ENCODE data around the gene ATE1.
"Not testable (repeated sequence)": the region's sequence is repeated elsewhere in the genome, so short reads cannot be mapped to it uniquely, and the experiment has no call there.

Gene ATE1

DNA sequence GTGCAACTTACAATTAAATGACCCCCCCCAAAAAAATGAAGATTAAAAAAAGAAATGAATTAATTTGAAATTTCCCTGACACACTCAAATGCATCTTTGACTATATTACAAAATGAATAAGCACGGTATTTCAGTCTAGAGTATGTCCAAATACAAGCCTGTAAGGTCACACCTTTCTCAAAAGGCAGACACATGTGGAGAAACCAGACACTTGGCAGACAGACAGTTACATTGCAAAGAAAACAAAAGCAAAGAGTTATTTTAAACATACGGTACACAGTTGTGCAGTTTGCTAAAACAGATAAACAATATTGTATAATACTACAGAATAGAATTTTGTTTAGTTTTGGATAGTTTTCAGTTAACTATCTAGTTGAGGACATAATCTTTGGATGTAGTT lies 153.0 kb downstream of the ATE1 start:
- no peak for DNase-seq

DNA sequence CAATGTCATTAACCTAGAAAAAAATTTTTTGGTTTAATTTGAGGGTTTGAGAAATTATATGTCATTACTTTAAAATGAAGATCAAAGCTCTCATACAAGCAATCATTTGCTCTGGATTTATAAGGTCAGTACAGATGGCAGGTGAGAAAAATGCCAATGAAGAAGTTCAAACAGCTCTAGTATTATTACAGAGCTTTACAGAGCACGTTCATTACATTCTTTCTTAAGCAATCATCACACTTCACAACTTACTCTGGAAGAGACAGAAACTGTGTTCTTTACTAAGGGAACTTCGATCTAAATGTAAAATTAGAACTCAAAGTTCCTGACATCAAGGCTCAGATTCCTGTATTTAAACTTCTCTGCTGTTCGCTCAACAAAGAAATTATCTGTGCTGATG lies 153.4 kb downstream of the ATE1 start:
- no peak for DNase-seq

DNA sequence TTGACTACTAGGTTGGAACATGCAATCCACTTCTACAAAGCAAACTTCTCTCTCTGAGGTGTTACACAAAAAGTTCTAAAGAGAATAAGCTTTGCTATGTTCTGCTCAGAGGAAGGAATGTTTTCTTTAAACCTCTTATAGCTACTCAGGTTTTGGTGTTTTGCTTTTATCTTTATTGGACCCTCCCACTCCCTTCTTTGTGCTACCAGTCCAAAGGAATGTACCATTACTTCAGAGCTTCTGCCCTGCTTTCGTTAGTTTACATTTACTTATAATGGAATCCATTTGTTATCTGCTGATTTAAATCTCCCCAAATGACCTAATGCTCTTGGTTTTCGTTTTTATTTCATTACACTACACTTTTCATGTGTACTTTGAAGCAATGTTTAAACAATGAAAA lies 154.9 kb downstream of the ATE1 start:
- DNase-seq, result peak; percentile 27

DNA sequence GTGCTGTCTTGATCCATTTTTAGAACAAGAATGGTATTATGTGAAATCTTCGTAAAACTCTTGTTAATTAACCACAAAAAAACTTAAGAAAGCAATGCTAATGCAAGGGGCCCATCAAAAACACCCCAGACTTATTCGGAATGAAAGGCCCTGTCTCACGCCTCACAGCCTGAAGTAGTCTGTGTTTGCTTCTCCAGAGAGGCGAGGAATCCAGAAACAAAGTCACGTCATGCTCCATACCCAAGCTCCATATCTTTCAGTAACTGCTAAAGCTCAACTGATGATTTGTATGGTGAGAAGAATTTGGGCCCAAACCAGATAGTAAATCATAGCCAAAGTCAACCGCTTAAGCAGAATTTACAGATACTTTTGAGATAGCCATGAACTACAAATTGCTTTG lies 155.4 kb downstream of the ATE1 start:
- DNase-seq, result peak; percentile 64

DNA sequence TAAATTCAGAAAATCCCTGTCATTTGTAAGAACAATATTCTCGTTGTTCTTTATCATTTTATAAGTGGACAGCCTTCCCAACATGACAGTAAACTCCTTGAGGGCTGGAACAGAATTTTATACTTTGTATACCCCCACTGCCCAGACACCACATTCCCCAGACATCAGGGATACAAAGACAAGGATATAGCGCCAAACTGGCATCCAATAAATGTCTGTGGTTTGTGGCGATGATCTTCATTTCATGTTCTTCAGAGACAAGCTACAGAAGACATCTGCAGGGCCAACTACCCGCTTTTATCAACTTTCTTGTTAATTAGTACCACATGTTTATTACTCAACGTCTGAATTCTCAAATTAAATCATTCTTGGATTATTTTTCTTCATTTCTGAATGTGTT lies 155.9 kb downstream of the ATE1 start:
- peak; percentile 82 for DNase-seq

DNA sequence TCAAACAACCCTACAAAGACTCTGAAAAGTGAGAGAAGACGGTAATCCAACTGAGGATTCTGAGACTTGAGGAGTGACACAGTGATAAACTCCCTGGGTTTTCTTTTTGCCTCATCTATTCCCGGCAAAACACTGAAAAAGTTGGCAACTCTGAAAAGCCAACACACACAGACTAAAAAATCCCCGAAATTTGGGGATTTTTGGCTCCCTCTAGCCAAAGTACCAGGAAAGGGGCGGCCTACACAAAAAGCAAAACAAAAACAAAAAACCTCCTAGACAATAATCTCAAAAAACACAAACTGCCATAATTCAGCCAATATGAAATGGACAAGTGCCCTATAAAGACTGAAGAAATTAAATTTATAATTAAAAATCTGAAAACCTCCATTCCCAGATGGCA lies 161.4 kb downstream of the ATE1 start:
- DNase-seq, result no peak

DNA sequence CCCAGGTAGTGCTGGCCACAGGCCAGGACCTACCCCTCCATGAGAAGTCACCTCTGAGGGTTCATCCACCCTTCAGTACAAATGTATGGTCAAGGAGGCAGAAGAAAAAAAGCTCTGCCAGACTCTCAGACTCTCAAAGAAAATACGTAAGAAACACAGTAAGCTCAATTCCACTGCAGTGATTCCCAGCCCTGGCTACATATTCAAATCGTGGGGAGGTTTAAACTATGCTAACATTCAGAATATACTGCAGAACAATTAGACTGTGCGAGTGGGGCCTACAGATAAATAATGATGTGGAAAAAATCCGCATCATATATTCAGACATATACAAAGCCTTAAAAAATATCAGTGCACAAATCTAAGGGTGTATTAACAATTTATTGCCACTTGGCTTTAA lies 162.6 kb downstream of the ATE1 start:
- no peak for DNase-seq

DNA sequence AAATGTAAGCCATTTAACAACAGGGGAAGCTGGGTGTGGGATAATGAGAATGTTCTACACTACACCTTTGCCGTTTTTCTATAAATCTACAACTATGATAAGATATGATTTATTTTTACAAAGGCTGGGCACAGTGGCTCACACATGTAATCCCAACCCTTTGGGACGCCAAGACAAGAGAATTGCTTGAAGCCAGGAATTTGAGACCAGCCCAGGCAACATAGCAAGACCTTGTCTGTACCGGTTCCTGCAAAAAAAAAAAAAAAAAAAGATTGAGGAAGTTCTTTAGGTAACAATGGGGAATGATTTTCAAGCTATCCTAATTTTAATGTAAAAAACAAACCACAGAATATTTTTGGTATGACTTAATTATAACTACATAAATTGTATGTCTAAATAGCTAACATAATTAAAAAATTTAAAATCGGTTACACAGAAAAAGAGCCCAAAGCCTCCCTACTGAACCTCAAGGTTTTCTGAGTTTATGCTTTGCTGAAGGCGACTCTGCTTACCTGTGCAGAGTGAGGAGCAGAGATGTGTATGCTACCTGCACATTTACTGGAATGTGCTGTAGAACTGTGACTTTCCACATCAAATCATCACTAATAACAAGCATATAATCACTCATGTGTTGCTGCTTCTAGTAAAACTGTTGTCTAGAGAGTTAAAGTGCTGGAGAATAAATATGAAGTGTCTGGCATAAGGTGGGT lies 163.4 kb downstream of the ATE1 start:
- no peak for DNase-seq

DNA sequence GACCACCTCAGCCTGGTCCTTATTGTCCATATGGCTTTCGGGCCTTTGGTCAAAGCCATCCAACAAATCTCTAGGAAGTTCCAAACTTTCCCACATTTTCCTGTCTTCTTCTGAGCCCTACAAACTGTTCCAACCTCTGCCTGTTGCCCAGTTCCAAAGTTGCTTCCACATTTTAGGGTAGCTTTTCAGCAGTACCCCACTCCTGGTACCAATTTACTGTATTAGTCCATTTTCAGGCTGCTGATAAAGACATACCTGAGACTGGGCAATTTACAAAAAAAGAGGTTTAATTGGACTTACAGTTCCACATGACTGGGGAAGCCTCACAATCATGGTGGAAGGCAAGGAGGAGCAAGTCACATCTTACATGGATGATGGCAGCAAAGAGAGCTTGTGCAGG lies 170.6 kb downstream of the ATE1 start:
- DNase-seq, result not testable (repeated sequence)

DNA sequence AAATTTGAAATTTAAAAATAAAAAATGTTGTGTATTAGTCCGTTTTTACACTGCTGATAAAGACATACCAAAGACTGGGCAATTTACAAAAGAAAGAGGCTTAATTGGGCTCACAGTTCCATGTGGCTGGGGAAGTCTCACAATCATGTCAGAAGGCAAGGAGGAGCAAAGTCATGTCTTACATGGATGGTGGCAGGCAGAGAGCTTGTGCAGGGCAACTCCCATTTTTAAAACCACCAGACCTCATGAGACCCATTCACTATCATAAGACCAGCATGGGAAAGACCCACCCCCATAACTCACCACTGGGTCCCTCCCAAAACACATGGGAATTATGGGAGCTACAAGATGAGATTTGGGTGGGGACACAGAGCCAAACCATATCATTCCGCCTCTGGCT lies 172.3 kb downstream of the ATE1 start:
- not testable (repeated sequence) for DNase-seq

DNA sequence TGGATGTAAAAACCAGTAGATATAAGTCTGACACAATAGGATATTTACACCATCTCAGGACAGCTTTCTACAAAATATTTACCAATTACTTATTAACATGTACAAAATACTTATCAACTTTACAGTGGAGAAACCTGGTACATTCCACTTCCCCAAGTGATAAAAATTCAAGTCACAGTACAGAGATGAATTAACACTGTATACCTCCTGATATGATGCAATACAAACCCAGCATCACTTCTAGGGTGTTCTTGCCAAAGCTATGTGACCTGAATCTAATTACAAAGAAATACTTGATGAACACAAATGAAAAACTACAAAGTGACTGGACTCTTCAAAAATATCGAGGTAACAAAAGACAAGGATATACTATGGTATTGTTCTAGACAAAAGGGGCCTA lies 173.2 kb downstream of the ATE1 start:
- no peak for DNase-seq

DNA sequence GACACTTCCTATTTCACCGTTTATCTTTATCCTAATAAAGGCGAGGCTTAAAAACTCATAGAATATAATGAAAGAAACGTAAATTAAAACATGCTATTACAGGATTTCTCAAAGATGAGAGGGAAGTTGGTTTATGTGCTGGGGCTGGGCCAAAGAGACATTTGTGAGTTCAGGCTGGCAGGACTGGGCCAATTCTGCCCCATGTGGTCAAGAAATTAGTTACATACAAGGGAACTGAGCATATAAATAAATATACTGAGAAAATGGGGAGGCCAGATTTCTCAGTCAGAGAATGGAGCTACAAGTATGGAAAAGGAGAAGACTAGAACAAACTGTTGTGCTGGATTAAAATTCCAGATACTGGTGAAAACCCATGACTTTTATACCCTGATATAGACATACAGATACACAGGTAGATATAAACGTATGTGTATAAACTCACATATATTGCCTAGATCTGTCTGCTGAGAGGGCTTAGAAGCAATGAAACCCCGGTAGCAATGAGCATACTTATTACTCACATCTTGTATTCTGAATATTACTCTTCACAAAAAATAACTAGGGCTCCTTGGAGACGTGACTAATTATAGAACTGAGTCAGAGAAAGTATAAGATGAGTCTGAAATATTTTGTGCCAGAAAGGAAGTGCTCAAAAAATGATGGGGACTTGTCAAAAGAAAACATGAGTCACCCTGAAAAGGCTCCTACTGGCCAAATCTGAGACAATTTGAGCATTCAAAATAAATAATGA lies 173.9 kb downstream of the ATE1 start:
- peak; percentile 90 for DNase-seq

DNA sequence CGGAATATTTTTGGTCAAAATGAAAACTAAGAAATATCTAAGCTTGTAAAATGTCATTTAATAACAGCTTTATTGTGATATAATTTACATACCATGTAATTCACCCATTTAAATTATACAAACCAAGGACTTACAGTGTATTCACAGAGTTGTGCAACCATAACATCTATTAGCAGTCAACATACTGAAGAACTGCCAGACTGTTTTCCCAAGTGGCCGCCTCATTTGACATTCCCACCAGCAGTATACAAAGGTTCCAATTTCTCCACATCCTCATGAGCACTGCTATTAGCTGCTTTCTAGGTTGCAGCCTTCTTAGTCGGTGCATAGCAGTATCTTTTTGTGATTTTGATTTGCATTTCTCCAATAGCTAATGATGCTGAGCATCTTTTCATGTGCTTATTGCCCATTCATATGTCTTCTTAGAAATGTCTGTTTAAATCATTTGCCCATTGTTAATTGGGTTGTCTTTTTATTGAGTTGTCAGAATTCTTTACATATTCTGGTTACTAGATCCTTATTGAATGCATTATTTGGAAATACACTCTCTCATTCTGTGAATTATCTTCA lies 176.6 kb downstream of the ATE1 start:
- DNase-seq, result no peak

DNA sequence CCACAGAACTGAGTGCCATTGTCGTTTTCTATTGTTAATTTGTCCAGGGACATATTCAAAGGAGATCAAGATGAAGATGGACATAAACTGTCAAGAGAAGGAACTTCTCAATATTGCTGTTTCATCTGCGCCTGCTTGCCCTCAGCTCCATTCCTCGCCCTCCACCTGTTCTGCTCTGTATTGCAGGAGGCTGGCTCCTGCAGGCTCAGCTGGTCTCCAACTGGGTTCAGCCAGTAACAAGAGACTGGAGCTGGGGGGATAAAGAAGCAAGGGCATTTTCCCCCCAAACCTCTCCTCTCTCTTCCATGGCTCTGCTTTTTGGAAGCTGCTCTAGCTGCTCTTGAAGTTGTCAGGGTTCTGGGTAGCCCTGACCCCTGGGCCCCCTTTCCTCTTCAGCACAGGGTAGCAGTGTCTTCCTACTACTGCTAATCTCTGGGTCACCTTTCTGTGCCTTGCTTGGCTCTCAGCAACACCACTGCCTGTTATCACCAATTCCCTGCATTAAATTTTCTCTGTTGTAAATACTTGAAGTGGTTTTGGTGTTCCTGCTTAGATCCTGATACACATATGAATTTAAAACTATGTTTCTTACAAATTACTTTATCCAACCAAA lies 180.6 kb downstream of the ATE1 start:
- DNase-seq, result no peak

DNA sequence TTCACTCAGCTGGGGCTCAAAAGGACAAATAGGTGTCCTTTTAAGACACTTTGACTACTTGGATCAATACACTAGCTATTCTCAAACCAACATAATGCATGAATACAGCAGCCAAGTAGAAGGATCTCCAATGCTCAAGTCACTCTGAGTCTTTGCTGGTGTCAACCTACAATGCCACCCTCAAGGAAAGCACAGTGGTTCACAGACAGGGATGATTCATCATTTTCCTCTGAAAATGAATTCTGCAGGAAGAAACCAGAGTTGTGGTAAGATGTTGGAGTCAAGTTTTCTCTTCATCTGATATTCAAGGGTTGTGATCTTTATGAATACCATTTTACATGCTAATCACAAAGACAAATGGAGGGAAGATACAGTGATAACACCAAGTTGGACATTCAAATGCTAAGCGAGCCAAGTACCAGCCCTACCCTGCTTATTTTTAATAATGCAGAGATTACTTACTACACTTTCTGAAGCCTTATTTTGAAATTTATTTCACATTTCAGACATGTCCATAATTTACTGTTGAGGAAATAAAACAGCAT lies 186.5 kb downstream of the ATE1 start:
- peak; percentile 10 for DNase-seq

DNA sequence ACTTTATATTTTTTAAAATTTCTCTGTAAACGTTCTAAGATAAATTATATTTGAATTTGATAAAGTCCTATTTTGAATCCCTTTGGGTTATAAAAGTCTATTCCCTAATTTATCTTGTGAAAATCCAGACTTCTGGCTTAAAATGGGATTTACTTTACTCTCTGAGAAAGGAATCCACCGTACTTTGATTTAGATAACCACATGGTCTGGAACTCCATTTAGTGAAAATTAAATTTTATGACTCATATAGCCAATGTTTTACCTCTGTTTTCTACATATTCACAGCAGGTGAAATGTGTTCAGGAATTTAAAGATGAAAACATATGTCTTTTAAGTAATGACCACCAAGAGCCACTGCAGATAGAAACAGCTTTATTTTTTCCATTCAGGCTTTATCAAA lies 187.8 kb downstream of the ATE1 start:
- no peak for DNase-seq

DNA sequence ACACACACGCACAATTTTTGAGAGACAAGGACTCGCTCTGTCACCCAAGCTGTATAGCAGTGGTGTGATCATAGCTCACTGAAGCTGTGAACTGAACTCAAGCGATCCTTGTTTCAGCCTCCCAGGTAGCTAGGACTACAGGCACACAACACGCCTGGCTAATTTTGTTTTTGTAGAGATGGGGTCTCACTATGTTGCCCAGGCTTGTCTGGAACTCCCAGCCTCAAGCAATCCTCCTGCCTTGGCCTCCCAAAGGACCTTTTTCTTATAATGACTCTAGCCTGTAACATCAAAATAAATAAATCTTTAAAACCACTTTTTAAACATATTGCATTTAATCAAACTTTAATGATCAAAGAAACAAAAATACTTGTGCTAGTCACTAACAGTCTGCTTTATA lies 188.7 kb downstream of the ATE1 start:
- no peak for DNase-seq

DNA sequence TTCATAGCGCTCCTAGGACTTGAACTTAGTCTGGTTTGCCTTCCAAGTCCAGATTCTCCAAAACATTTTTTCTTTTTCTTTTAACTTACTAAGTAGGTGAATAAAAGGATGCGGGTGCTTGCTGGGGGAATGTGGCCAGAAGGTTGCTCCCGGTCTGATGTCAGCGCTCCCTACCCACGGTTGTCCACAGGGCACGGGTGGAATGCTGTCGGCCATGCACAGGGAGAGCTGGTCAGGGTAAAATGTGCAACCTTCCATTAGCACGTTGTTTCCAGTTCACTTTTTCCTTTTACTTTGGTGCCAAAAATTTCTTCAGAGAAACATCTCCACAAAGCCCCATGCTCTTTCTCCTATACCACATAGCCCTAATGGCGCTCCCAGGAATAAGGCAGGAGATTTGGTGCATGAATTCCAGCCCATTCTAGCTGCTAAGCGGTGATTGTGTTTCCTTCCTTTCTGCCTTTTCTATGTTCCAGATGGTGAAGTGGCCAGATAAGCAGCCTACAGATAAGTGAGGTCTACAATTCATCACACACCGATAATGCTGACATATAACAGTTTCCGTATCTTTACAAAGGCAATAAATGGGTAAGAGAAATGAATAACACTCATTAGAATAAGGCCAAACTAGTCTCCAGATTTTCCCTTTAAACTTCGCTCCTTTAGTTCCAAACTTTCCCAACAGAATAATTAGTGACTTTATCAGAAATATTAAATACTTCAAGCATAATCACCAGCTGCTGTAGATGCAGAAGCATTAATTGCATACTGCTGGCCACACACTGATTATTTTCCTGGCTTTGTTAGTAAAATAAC lies 191.3 kb downstream of the ATE1 start:
- no peak for DNase-seq

DNA sequence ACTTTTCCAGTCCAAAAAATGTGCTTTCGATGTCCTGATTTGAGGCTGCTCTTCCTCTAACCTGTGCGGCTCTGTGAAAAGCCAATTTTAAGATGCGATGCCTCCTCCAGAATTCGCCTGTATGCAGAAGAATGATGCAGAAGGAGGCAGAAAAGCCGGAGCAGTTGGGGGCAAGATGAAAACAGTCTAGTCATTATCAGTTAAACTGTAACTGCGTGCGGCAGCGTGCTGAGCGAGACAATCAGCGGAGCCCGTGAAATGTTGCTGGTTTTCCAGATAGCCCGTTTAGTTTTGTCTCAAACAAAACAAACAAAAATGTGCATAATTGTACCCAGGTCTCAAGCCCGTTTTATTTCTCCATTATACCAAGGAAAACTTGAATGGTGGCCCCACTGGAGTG lies 192.6 kb downstream of the ATE1 start:
- no peak for DNase-seq

DNA sequence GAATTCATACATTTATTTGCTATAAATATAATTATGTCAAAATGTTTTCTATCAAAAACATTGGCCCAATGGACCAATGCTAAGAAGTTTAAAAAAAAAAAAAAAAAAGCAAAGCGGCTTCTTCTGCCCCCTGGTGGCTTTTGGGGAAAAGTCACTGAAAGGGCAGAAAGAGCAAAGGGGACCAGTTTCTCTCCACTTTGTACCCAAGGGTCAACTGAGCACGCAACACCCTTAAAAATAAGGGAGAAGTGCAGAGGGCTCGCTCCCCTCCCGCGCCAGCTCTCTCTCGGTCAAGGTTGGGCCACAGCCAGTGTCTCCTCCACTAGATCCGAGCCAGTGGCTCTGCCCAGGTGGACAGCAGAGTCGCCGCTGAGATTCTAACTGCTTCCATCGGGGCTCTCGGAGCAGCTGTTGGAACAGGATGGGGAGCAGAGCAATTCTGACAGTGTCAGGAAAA lies 193.2 kb downstream of the ATE1 start:
- DNase-seq, result no peak

DNA sequence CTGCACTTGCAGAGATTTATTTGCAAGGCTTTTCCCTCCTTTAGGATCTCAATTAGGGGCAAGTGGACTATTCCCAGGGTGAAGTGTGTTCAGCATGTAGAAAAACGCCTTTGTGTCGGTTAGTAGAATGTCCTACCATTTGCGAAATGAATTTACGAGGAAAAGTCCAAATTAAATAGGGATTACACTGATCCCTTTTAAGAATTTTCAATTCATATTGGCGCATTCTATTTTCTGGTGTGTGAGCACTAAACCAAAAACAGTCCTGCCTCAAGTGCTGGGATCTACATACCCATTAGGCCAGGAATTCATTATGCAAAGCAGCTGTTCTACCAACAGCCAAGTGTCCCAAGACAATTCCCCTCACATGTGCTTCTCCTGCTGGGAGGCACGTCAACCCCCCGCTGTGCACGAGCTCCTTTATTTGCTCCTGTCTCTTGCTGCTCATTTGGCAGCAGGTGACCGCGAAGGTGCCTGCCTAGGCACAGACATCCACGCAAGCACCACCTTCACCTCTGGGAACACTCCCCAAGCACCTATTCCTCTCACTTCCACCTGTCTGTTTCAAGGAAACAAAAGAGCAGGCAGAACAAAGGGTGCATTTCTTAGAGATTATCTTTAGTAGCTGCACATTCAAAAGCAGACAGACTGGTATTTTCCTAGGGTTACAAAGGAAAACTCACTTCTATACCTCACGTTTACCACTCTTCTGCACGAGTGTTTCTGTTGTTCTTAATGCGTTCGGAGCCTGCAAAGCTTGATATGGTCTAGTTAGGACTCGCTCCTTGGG lies 195.0 kb downstream of the ATE1 start:
- no peak for DNase-seq

DNA sequence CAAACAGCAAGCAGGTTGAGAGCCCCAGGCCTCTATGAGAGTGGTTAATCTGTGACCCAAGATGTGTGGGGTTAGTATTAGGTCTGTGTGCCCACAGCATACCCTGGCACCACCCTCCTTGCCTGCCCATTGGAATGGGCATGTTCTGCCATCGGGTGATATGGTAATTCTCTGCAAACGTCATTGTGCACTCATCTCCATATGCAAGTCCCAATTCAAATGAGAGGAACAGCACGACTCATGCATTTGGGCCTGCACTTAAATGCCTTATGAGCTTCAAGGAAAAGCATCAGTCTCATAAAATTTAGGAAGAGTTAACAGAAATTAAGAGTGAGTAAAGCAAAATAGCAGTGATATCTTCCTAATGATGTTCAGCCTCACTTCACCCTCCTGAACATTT lies 195.7 kb downstream of the ATE1 start:
- no peak for DNase-seq

Data from fibroblast of upper back skin (primary cell).